Tibial nerve (tissue), 4 donors: Measurements from ENCODE around the gene PEDS1. TPM values are rescaled to one million over a fixed set of nuclear protein-coding genes. Genes with fewer than 3 reads are reported as not detected.
A peak's percentile ranks its signal among the peaks of the same experiment; 100 is the strongest.

Source experiments
- DNase-seq, 2 donors: peaks; one replicate each; pipeline ENCODE4 v3.0.0-alpha.2; 2019; ENCODE audit warnings: low spot score in 2 of 2
- H3K27ac ChIP-seq, 4 donors: fragments of 200-600 bp; sonication (generic) in 3 of 4; one replicate each; pipeline ENCODE4 v1.5.1; 2017 to 2019; ENCODE audit warnings: mild to moderate bottlenecking in 1 of 4
- H3K27me3 ChIP-seq, 2 donors: fragments of 200-600 bp; sonication (generic) in 1 of 2; one replicate each; pipeline versions ENCODE4 v1.5.1 to v1.6.0; 2017 to 2019
- H3K36me3 ChIP-seq, 3 donors: fragments of 200-600 bp; sonication (generic); one replicate each; pipeline ENCODE4 v1.5.1; 2018 to 2019
- H3K4me1 ChIP-seq, 4 donors: fragments of 200-600 bp; sonication (generic) in 3 of 4; one replicate each; pipeline ENCODE4 v1.5.1; 2017 to 2019
- H3K4me3 ChIP-seq, 4 donors: fragments of 200-600 bp; sonication (generic) in 3 of 4; one replicate each; pipeline ENCODE4 v1.5.1; 2017 to 2019; ENCODE audit warnings: mild to moderate bottlenecking in 1 of 4, moderate library complexity in 1 of 4
- H3K9me3 ChIP-seq, 4 donors: fragments of 200-600 bp; sonication (generic) in 3 of 4; one replicate each; pipeline ENCODE4 v1.5.1; 2017 to 2019
- EP300 ChIP-seq, 2 donors: sonication (generic); formaldehyde crosslinking; IDR thresholded peaks; one replicate each; pipeline ENCODE4 v1.6.1; 2017; ENCODE audit warnings: antibody characterized with exemption in 2 of 2, mild to moderate bottlenecking in 1 of 2
- POLR2A ChIP-seq, 2 donors: fragments of 450-650 bp; IDR thresholded peaks; one replicate each; pipeline ENCODE4 v1.6.1; 2017; ENCODE audit warnings: antibody characterized with exemption in 2 of 2, mild to moderate bottlenecking in 2 of 2, moderate library complexity in 2 of 2
- WGBS, 2 donors: methylation state at CpG; one replicate each; pipeline ENCODE4 v1.1.5; 2018; 5-methylcytosine and 5-hydroxymethylcytosine counted together
- total RNA-seq, 4 donors: library from RNA; depleted of rRNA; stranded (reverse); fragments of >200 nt; gene quantifications; one replicate each; pipeline ENCODE4 v1.1.0, GENCODE V29; 2016
- TF ChIP-seq, protein P1 (sequence below), 5 experiments: fragments of 200-600 bp in 3 of 5; fragments of 450-650 bp in 2 of 5; sonication (generic) in 3 of 5; IDR thresholded peaks; one replicate each; pipeline ENCODE4 v1.5.1; 2016 to 2019; ENCODE audit warnings: antibody characterized with exemption in 5 of 5, mild to moderate bottlenecking in 3 of 5, moderate library complexity in 2 of 5

The PEDS1 gene
- total RNA-seq, 4 donors from 2014 or later = 26.4 to 36.7 (median 35.5) TPM

DNA sequence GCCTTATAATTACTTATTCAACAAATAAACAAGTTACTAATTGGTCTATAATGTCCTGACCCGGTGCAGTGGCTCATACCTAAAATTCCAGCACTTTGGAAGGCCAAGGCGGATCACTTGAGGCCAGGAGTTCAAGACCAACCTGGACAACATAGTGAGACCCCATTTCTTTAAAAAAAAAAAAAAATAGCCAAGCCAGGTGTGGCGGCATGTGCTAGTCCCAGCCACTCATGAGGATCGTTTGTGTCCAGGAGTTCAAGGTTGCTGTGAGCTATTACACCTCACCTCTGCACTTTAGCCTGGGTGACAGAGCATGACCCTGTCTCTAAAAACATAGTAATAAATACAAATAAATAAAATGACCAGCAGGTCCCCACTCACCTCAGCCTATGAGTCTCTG, 30.8 kb downstream of the PEDS1 start:
- WGBS, 2 donors = 79 to 97% methylated on average over 4 of the region's 4 CpGs
- no peak for DNase-seq
- Histone ChIP-seq H3K9me3 (no peaks in the 10 kb centered on the region), H3K4me3 (no peak overlapping the region), H3K36me3 (peaks cover 0 to 58% (median 11%) of the 10 kb centered on the region in 3 donors), H3K4me1 (peaks cover 0 to 5% (median 2%) of the 10 kb centered on the region in 4 donors), H3K27me3 (no peaks in the 10 kb centered on the region), H3K27ac (no peak overlapping the region)
- TF ChIP-seq POLR2A (IDR thresholded peaks at IDR 0.05) = no peak
- TF ChIP-seq, protein P1, sequence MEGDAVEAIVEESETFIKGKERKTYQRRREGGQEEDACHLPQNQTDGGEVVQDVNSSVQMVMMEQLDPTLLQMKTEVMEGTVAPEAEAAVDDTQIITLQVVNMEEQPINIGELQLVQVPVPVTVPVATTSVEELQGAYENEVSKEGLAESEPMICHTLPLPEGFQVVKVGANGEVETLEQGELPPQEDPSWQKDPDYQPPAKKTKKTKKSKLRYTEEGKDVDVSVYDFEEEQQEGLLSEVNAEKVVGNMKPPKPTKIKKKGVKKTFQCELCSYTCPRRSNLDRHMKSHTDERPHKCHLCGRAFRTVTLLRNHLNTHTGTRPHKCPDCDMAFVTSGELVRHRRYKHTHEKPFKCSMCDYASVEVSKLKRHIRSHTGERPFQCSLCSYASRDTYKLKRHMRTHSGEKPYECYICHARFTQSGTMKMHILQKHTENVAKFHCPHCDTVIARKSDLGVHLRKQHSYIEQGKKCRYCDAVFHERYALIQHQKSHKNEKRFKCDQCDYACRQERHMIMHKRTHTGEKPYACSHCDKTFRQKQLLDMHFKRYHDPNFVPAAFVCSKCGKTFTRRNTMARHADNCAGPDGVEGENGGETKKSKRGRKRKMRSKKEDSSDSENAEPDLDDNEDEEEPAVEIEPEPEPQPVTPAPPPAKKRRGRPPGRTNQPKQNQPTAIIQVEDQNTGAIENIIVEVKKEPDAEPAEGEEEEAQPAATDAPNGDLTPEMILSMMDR (IDR thresholded peaks at IDR 0.05) = no peak
- TF ChIP-seq EP300 (IDR thresholded peaks at IDR 0.05) = no peak

DNA sequence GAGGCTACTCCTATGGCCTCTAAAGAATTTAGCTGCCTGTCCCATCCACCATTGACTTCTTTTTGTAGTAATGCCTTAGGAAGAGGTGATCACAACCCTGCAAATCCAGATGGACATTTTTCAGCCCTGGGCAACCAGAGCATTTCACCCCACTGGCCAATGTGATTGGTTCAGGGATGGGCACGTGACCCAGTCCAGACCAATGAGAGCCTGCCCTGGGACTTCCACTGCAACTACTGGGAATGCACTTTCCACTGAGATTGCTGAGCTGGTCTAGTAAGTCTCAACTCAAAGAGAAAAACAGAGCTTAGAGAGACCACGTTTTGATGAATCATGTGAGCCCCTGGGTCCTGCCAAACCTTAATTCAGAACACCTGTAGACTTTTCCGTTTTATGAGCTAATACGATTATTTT, 31.7 kb downstream of the PEDS1 start:
- no peak overlapping the region for H3K4me3 ChIP-seq
- WGBS, 2 donors = 73 to 82% methylated on average over 4 of the region's 4 CpGs
- H3K9me3 ChIP-seq = no peaks in the 10 kb centered on the region
- no peak overlapping the region for H3K27ac ChIP-seq
- peaks cover 0 to 49% (median 7%) of the 10 kb centered on the region in 3 donors for H3K36me3 ChIP-seq
- no peak for DNase-seq
- TF ChIP-seq EP300 (IDR thresholded peaks at IDR 0.05) (no peak), POLR2A (IDR thresholded peaks at IDR 0.05) (no peak)
- peaks cover 0 to 5% (median 2%) of the 10 kb centered on the region in 4 donors for H3K4me1 ChIP-seq
- no peaks in the 10 kb centered on the region for H3K27me3 ChIP-seq

DNA sequence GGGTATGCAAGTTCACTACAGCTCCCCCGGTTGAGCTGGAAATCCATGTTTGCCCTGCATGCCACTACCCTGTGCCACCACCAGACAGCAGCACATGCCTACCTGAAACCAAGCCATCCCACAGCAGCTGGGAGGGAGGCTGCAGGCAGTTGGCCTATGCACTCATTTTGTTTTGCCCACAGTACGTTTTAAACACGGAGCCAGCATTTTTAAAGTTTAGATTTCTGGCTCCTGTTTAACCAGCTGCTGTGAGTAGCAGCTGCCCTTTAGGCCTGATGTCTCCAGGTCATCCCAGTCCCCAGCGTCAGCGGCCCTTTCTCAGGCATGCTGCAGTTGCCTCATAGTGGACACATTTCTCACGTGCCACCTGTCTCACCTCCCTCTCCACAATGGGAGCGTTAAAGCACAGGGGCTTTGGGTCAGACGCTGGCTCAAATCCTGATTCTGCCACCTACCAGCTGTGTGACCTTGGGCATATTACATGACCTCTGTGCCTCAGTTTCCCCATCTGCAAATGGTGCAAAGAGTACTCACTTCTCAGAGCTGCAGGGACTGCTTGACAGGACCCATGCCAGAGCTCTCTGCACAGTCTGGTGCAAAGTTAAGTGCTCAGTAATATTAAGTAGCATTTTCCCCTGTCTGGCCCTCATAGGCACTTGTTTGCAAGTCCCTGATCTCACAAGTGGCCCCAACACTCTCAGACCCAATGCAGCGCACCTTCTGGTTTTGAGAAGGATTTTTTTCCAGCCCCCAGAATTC, 32.4 kb downstream of the PEDS1 start:
- no peaks in the 10 kb centered on the region for H3K9me3 ChIP-seq
- H3K27me3 ChIP-seq = no peaks in the 10 kb centered on the region
- peaks cover 0 to 9% (median 2%) of the 10 kb centered on the region in 4 donors for H3K4me1 ChIP-seq
- TF ChIP-seq EP300 (IDR thresholded peaks at IDR 0.05) (peak in 1 of 2 donors; percentile 42), POLR2A (IDR thresholded peaks at IDR 0.05) (no peak)
- TF ChIP-seq, protein P1 (IDR thresholded peaks at IDR 0.05) = peak; percentile 78 to 92 (median 82)
- no peak overlapping the region for H3K4me3 ChIP-seq
- DNase-seq = peak in 1 of 2 donors; percentile 47
- WGBS, 2 donors = 32% methylated on average over 9 of the region's 9 CpGs
- peaks cover 0 to 42% (median 7%) of the 10 kb centered on the region in 3 donors for H3K36me3 ChIP-seq
- H3K27ac ChIP-seq = peak overlapping the region in 1 of 4 donors; percentile 20

DNA sequence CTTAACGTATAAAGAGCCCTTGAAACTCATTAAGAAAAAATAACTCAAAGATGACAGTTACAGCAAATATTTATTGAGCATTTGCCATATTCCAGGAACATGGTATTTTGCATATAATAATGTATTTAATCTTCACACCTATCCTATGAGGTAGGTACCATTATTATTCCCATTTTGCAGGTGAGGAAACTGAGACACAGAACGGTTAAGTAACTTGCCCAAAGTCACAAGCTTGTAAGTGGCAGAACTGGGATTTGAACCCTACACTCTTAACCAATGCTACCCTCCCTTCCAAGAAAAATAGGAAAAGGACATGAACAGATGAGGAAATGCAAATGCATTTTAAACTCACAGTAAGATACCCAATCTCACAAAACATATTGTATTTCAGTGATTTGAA, 35.3 kb downstream of the PEDS1 start:
- H3K4me3 ChIP-seq = no peak overlapping the region
- H3K27me3 ChIP-seq = no peaks in the 10 kb centered on the region
- no peak for DNase-seq
- no peak overlapping the region for H3K27ac ChIP-seq
- peaks cover 0 to 34% (median 13%) of the 10 kb centered on the region in 4 donors for H3K4me1 ChIP-seq
- 62 to 85% methylated on average over 2 of the region's 2 CpGs for WGBS, 2 donors
- TF ChIP-seq, protein P1 (IDR thresholded peaks at IDR 0.05) = no peak
- TF ChIP-seq POLR2A (IDR thresholded peaks at IDR 0.05) = no peak
- TF ChIP-seq EP300 (IDR thresholded peaks at IDR 0.05) = no peak
- no peaks in the 10 kb centered on the region for H3K9me3 ChIP-seq
- peaks cover 0 to 13% (median 0%) of the 10 kb centered on the region in 3 donors for H3K36me3 ChIP-seq

DNA sequence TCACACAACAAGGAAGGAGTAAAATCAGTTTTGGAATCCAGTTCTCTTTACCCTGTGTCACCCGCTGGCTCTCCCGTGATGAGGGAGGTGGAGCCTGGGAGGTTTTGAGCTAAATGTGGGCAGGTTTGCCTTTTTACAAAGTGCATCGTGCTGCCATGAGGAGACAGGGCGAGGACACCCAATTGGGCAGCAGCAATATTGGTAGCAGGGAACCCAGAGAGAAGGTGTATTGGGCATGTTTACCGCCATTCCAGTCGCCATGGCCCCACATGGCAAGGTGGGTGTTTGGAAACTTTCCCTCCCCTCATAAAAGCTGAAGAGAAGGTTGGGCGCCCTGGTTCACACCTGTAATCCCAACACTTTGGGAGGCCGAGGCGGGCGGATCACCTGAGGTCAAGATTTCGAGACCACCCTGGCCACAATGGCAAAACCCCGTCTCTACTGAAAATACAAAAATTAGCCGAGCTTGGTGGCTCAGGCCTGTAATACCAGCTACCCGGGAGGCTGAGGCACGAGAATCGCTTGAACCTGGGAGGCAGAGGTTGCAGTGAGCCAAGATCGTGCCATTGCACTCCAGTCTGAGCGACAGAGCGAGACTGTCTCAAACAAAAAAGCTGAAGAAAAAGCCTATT, 37.0 kb downstream of the PEDS1 start:
- no peaks in the 10 kb centered on the region for H3K27me3 ChIP-seq
- no peaks in the 10 kb centered on the region for H3K36me3 ChIP-seq
- peaks cover 0 to 42% (median 18%) of the 10 kb centered on the region in 4 donors for H3K4me1 ChIP-seq
- TF ChIP-seq EP300 (IDR thresholded peaks at IDR 0.05) = no peak
- 86 to 88% methylated on average over 19 of the region's 19 CpGs for WGBS, 2 donors
- DNase-seq = no peak
- peak overlapping the region; percentile 20 to 82 (median 76) for H3K27ac ChIP-seq
- H3K4me3 ChIP-seq = peak overlapping the region; percentile 19 to 56 (median 48)
- H3K9me3 ChIP-seq = no peaks in the 10 kb centered on the region
